BLaER1 treated with 17β-estradiol and CSF1 and Interleukin-3, amounts not matched to agents 10 nM and 100 nM (cell line): ENCODE measurements around the gene IL17F.

Source experiments
- H3K27ac ChIP-seq, 11 experiments: shearing (Covaris generic); formaldehyde crosslinking; 2 replicates each; pipeline ENCODE4 v1.8.1; 2022
- H3K27me3 ChIP-seq, 11 experiments: shearing (Covaris generic); formaldehyde crosslinking; 2 replicates each; pipeline ENCODE4 v1.8.1; 2022
- H3K36me3 ChIP-seq, 11 experiments: shearing (Covaris generic); formaldehyde crosslinking; 2 replicates each; pipeline ENCODE4 v1.8.1; 2022
- H3K4me1 ChIP-seq, 10 experiments: shearing (Covaris generic); formaldehyde crosslinking; 2 replicates each; pipeline ENCODE4 v1.8.1; 2022
- H3K4me2 ChIP-seq, 11 experiments: shearing (Covaris generic); formaldehyde crosslinking; 2 replicates each; pipeline ENCODE4 v1.8.1; 2022
- H3K4me3 ChIP-seq, 10 experiments: shearing (Covaris generic); formaldehyde crosslinking; 2 replicates each; pipeline ENCODE4 v1.8.1; 2022
- H3K9ac ChIP-seq, 11 experiments: shearing (Covaris generic); formaldehyde crosslinking; 2 replicates each; pipeline ENCODE4 v1.8.1; 2022
- H3K9me3 ChIP-seq, 11 experiments: shearing (Covaris generic); formaldehyde crosslinking; replicated peaks in 1 of 11; 2 replicates each; pipeline ENCODE4 v1.8.1; 2022
- H4K20me1 ChIP-seq, 11 experiments: shearing (Covaris generic); formaldehyde crosslinking; 2 replicates each; pipeline ENCODE4 v1.8.1; 2022
- Cebpa-rat ChIP-seq, 11 experiments: shearing (Covaris generic); IDR thresholded peaks; 2 replicates each; pipeline ENCODE4 v1.8.1; 2022

IL17F gene

DNA sequence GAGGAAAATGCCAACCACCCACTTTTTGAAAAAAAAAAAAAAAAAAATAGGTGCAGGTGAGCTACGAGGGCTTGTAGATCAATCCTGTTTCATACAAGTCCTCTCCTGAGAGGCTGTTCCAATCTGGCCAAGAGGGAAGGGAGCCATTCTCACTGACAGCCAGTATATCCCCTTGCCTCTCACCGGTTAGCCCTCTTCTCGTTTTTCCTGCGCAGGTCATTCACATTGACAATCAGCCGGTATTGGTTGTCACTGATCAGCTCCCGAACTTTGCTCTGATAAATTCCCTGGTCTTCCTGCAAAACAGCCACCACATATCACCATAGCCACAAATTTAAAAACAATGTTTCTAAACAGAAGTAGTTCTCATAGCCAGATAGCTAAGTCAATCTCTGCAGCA lies 38.8 kb upstream of the IL17F start:
- TF ChIP-seq Cebpa-rat (IDR thresholded peaks at IDR 0.05), result no peak
- peak overlapping the region; percentile 68 to 96 (median 88) for H3K4me2 ChIP-seq
- peaks cover 45 to 53% (median 51%) of the 10 kb centered on the region in 11 experiments for H3K36me3 ChIP-seq
- no peaks in the 10 kb centered on the region for H3K9me3 ChIP-seq
- H3K4me1 ChIP-seq, result peaks cover 35 to 65% (median 44%) of the 10 kb centered on the region in 10 experiments
- no peaks in the 10 kb centered on the region for H3K27me3 ChIP-seq
- peak overlapping the region in 10 of 11 experiments; percentile 46 to 95 (median 91); a peak in 18 of 22 replicates for H3K9ac ChIP-seq
- peak overlapping the region; percentile 73 to 97 (median 88) for H3K4me3 ChIP-seq
- peak overlapping the region in 7 of 11 experiments; percentile 89 to 95 (median 91); a peak in 10 of 22 replicates for H3K27ac ChIP-seq
- H4K20me1 ChIP-seq, result peaks cover 0 to 59% (median 53%) of the 10 kb centered on the region in 11 experiments; a peak in 16 of 22 replicates

DNA sequence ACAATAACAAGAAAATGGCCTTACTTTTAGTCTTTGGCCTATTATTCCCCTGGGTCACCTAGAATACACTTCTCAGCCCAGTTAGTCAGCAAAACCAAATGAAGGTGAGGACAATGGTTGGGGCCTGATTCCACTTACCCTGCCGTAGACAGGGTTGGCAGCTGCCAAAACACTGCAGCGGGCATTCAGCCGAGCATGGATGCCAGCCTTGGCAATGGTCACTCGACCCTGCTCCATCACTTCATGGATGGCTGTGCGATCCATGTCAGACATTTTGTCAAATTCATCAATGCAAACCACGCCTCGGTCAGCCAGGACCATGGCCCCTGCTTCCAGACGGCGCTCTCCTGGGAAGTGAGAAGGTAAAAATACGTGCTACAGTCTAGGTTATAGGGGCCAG lies 31.8 kb upstream of the IL17F start:
- no peak for TF ChIP-seq Cebpa-rat (IDR thresholded peaks at IDR 0.05)
- Histone ChIP-seq H3K36me3 (peaks cover 91 to 100% (median 100%) of the 10 kb centered on the region in 11 experiments), H4K20me1 (peaks cover 0 to 93% (median 71%) of the 10 kb centered on the region in 11 experiments; a peak in 14 of 22 replicates), H3K27me3 (no peaks in the 10 kb centered on the region), H3K27ac (no peak overlapping the region), H3K4me1 (peaks cover 0 to 20% (median 4%) of the 10 kb centered on the region in 10 experiments; a peak in 10 of 20 replicates), H3K4me2 (no peak overlapping the region), H3K9ac (no peak overlapping the region), H3K4me3 (no peak overlapping the region), H3K9me3 (no peaks in the 10 kb centered on the region)

DNA sequence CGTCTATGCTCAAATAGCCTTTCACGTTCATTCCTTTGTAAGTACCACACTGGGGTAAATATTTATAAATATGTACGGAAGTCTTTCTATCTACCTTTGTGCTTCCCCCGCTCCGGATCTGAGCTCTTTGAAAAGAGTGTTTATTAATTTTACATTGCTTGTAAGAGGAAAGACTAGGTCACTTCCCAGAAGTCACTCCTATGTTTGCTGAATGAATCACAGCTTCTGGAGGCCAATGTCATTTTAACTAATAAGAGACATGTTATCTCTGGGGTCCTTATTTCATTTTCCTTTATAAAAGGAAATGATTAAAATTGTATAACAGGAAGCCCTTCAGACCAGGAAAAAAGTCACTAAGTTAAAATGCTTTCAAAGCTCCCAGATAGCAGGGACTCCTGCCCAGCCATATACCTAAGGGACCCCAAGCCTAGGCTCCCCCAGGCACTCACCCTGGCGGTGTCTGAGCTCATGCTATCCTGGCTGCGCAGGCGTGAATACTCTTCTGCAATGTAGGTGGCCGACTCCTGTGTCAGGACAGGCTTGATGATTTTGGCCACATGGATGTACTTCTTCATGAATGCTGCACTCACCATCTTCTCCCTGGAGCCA lies 27.7 kb upstream of the IL17F start:
- Histone ChIP-seq H3K27ac (no peak overlapping the region), H3K36me3 (peaks cover 88 to 100% (median 100%) of the 10 kb centered on the region in 11 experiments)
- TF ChIP-seq Cebpa-rat (IDR thresholded peaks at IDR 0.05), result no peak

DNA sequence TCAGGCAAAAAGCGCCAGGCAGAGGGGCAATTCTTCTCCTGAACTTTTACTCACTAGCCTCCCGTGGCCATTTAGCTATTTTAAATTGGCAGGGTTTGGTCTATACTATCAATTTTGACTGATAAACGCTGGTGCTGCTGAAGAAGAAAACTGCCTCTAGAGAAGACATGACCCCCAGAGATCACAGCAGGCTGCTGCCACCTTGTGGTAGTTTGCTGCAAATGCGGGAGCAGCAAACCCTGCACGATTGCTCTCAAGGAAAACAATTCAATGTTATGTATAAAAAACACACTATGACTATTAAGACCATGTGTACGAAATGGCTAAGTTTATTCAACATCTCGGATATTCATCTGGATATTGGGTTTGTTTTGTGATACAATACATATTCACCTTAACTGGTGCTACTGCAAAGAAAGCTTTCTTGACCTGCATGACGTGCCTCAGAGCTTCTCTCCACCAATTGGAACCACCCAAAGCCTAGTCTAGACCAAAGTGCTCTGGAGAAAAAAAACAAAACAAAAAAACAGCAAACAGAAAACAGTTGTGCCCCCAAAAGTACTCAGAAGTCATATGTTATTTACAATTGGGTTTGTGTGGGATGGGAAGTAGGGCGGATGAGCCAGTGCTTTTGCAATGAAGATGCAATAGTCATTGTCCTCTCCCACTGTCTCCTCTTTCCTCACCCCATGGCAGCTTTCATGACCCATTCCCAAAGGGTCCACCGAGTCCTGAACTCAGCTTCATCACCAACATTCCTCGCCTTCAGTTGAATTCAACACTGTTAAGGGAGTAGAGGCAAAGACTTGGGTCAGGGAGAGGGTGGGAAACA lies 19.6 kb upstream of the IL17F start:
- H3K27me3 ChIP-seq, result no peaks in the 10 kb centered on the region
- no peak overlapping the region for H3K4me3 ChIP-seq
- H3K36me3 ChIP-seq, result peaks cover 62 to 90% (median 86%) of the 10 kb centered on the region in 11 experiments
- peaks cover 0 to 11% (median 0%) of the 10 kb centered on the region in 10 experiments; a peak in 3 of 20 replicates for H3K4me1 ChIP-seq
- TF ChIP-seq Cebpa-rat (IDR thresholded peaks at IDR 0.05), result no peak
- H3K27ac ChIP-seq, result 0 out of 22 replicates have a peak overlapping the region, but pooled peaks of 1 of the 11 experiments have one; percentile 16
- H4K20me1 ChIP-seq, result peaks cover 0 to 60% (median 14%) of the 10 kb centered on the region in 11 experiments; a peak in 13 of 22 replicates
- H3K4me2 ChIP-seq, result peak overlapping the region in 1 of 11 experiments; percentile 10; a peak in 1 of 22 replicates
- H3K9ac ChIP-seq, result no peak overlapping the region
- H3K9me3 ChIP-seq, result no peaks in the 10 kb centered on the region

More for the DNA sequence above, 27.7 kb upstream of the IL17F start:
- Histone ChIP-seq H4K20me1 (peaks cover 0 to 93% (median 48%) of the 10 kb centered on the region in 11 experiments; a peak in 14 of 22 replicates), H3K4me2 (no peak overlapping the region), H3K4me3 (no peak overlapping the region), H3K9ac (no peak overlapping the region), H3K27me3 (no peaks in the 10 kb centered on the region), H3K4me1 (no peaks in the 10 kb centered on the region), H3K9me3 (no peaks in the 10 kb centered on the region)

DNA sequence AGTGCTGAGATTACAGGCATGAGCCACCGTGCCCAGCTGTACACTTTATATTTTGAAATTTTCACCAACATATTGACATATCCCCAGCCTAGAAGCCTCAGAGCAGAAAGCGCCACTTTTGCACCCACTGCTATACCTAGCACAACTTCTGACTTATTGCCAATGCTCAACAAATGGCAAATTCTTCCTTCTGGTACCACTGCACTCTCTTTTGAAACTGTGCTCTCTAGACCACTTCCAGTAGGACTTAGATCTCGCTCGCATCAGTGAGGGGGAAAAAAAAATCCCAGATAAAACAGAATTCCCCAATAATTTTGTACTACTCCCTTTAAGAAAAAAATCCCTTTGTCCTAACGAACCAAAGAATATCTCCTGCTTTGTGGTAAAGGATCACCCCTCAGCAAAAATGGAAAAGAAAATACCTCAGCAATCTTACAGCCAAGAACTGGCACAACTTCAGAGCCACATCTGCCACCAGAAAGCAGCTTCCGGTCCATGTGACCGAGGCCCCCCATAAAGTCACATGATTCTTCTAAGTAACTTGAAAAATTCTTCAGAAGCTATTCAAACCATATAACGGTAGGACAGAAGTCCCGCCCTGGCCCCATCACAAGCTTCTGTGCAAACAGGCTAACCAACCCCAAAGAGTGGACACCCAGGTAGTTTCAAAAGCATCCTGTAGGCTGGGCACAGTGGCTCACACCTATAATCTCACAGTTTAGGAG lies 18.5 kb upstream of the IL17F start:
- TF ChIP-seq Cebpa-rat (IDR thresholded peaks at IDR 0.05), result no peak
- H3K36me3 ChIP-seq, result peaks cover 51 to 79% (median 75%) of the 10 kb centered on the region in 11 experiments
- H3K27ac ChIP-seq, result peak overlapping the region in 1 of 11 experiments; percentile 16; a peak in 1 of 22 replicates
- H3K4me2 ChIP-seq, result peak overlapping the region in 1 of 11 experiments; percentile 10; a peak in 1 of 22 replicates
- no peaks in the 10 kb centered on the region for H3K9me3 ChIP-seq
- no peaks in the 10 kb centered on the region for H3K27me3 ChIP-seq
- no peak overlapping the region for H3K4me3 ChIP-seq
- H3K4me1 ChIP-seq, result peaks cover 0 to 11% (median 0%) of the 10 kb centered on the region in 10 experiments; a peak in 3 of 20 replicates
- peaks cover 0 to 48% (median 14%) of the 10 kb centered on the region in 11 experiments; a peak in 13 of 22 replicates for H4K20me1 ChIP-seq
- peak overlapping the region in 1 of 11 experiments; percentile 24; a peak in 1 of 22 replicates for H3K9ac ChIP-seq

DNA sequence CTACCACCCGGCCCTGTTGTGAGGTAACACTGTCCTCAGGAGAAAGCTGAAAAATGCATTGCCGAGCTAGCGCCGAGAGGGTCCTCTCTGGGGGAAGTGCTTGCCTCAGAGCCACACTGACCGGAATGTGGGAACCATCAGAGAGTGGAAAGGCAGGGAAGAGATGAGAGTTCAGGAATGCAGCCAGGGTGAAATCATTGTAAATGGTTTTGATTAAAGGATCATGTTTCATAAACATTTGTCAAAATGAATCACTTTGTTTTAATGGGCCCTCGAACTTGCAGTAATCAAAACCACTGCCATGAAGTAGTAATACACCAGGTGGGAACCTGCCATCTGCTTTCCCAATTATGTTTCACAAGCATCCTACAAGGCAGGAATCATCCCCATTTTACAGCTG lies 16.9 kb upstream of the IL17F start:
- Histone ChIP-seq H3K4me2 (no peak overlapping the region), H3K9me3 (no peaks in the 10 kb centered on the region), H3K9ac (no peak overlapping the region), H3K4me1 (peaks cover 0 to 11% (median 0%) of the 10 kb centered on the region in 10 experiments; a peak in 3 of 20 replicates), H3K27ac (no peak overlapping the region), H4K20me1 (peaks cover 0 to 35% (median 14%) of the 10 kb centered on the region in 11 experiments; a peak in 13 of 22 replicates), H3K27me3 (no peaks in the 10 kb centered on the region), H3K36me3 (peaks cover 37 to 63% (median 60%) of the 10 kb centered on the region in 11 experiments), H3K4me3 (no peak overlapping the region)
- no peak for TF ChIP-seq Cebpa-rat (IDR thresholded peaks at IDR 0.05)

DNA sequence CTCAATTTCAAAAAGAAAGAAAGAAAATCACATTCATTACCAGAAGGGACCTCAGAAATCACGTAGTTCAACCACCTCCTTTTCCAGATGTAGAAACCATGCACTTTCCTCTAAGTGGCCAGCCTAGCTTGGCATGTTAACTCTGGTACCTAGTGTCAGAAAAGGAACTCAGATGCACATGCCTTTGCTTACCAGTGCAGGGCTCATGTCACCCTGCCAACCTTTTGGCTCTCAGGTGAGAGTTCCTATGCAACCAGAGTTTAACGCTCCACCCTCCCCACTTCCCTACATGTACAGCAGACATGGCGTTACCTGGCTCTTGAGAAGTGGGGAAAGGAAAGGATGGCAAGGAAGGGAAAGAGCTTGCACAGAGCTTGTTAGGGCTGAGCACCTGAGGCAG lies 16.3 kb upstream of the IL17F start:
- TF ChIP-seq Cebpa-rat (IDR thresholded peaks at IDR 0.05), result no peak
- H3K9me3 ChIP-seq, result no peaks in the 10 kb centered on the region
- no peak overlapping the region for H3K9ac ChIP-seq
- H3K4me2 ChIP-seq, result no peak overlapping the region
- no peak overlapping the region for H3K27ac ChIP-seq
- peaks cover 31 to 57% (median 54%) of the 10 kb centered on the region in 11 experiments for H3K36me3 ChIP-seq
- peaks cover 0 to 29% (median 14%) of the 10 kb centered on the region in 11 experiments; a peak in 13 of 22 replicates for H4K20me1 ChIP-seq
- no peaks in the 10 kb centered on the region for H3K27me3 ChIP-seq
- H3K4me1 ChIP-seq, result peaks cover 0 to 11% (median 0%) of the 10 kb centered on the region in 10 experiments; a peak in 3 of 20 replicates
- no peak overlapping the region for H3K4me3 ChIP-seq

DNA sequence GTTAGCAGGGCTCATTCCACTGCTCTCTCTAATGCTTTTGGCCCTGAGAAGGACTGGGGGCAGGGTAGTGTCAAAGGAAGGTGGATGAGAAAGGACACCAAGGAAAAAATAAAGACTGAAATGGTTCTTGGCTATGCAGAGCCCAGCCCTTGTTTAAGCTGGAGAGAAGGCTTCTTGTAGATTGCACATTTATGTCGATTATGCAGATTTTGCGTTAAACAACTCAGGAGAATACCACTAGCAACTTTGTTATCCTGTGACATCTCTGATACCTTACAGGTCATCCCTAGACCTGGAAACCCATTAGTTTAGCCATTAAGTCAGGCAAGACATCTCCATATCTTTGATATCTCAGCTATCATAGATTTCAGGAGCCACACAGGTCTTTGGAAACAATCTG lies 11.1 kb upstream of the IL17F start:
- no peak overlapping the region for H3K4me2 ChIP-seq
- H3K27me3 ChIP-seq, result no peaks in the 10 kb centered on the region
- peaks cover 0 to 8% (median 0%) of the 10 kb centered on the region in 11 experiments; a peak in 2 of 22 replicates for H4K20me1 ChIP-seq
- no peak overlapping the region for H3K27ac ChIP-seq
- H3K9ac ChIP-seq, result no peak overlapping the region
- H3K9me3 ChIP-seq, result no peaks in the 10 kb centered on the region
- peaks cover 0 to 7% (median 2%) of the 10 kb centered on the region in 11 experiments; a peak in 9 of 22 replicates for H3K36me3 ChIP-seq
- no peak overlapping the region for H3K4me3 ChIP-seq
- no peak for TF ChIP-seq Cebpa-rat (IDR thresholded peaks at IDR 0.05)
- no peaks in the 10 kb centered on the region for H3K4me1 ChIP-seq
